Gastroesophageal sphincter (tissue), 4 donors: ENCODE data around the gene LPCAT1. TPM values are rescaled to one million over a fixed set of nuclear protein-coding genes. Genes with fewer than 3 reads are reported as not detected.
"Not testable (repeated sequence)": the region's sequence is repeated elsewhere in the genome, so short reads cannot be mapped to it uniquely, and the experiment has no call there.

Experiments used
- ATAC-seq: fragments of 150-250 bp; one replicate; pipeline ENCODE4 v1.9.1; 2016; ENCODE audit warnings: mild to moderate bottlenecking, moderate library complexity
- H3K27ac ChIP-seq, 4 donors: fragments of 200-600 bp; sonication (generic) in 3 of 4; 1 replicate in 3 of 4; 2 replicates in 1 of 4; pipeline ENCODE4 v1.5.1; 2016 to 2019
- H3K27me3 ChIP-seq: fragments of 200-600 bp; sonication (generic); one replicate; pipeline ENCODE4 v1.5.1; 2019
- H3K36me3 ChIP-seq, 2 donors: fragments of 200-600 bp; sonication (generic); one replicate each; pipeline ENCODE4 v1.5.1; 2019; ENCODE audit warnings: control low read depth in 1 of 2
- H3K4me1 ChIP-seq, 3 donors: fragments of 200-600 bp; sonication (generic); 1 replicate in 2 of 3; 2 replicates in 1 of 3; pipeline ENCODE4 v1.5.1; 2016 to 2019; ENCODE audit warnings: control low read depth in 2 of 3
- H3K4me3 ChIP-seq, 2 donors: fragments of 200-600 bp; sonication (generic); one replicate each; pipeline ENCODE4 v1.5.1; 2019; ENCODE audit warnings: mild to moderate bottlenecking in 1 of 2, moderate library complexity in 1 of 2
- H3K9me3 ChIP-seq, 3 donors: fragments of 200-600 bp; sonication (generic); one replicate each; pipeline ENCODE4 v1.5.1; 2017 to 2019; ENCODE audit warnings: control low read depth in 2 of 3
- EP300 ChIP-seq: sonication (generic); formaldehyde crosslinking; IDR thresholded peaks from one replicate; pipeline ENCODE4 v1.6.1; 2017; ENCODE audit warnings: antibody characterized with exemption, mild to moderate bottlenecking
- POLR2A ChIP-seq, 2 donors: fragments of 450-650 bp; IDR thresholded peaks; one replicate each; pipeline ENCODE4 v1.6.1; 2017; ENCODE audit warnings: antibody characterized with exemption in 2 of 2, mild to moderate bottlenecking in 2 of 2, moderate library complexity in 1 of 2
- POLR2AphosphoS5 ChIP-seq: sonication (generic); formaldehyde crosslinking; IDR thresholded peaks from one replicate; pipeline ENCODE4 v1.6.1; 2017; ENCODE audit warnings: antibody characterized with exemption
- WGBS, 2 donors: methylation state at CpG; one replicate each; pipeline ENCODE4 v1.1.5; 2018; ENCODE audit warnings: low coverage in 1 of 2; 5-methylcytosine and 5-hydroxymethylcytosine counted together
- total RNA-seq, 4 donors: library from RNA; depleted of rRNA; stranded (reverse); fragments of >200 nt; gene quantifications; one replicate each; pipeline ENCODE4 v1.1.0, GENCODE V29; 2016
- TF ChIP-seq, protein P1 (sequence below), 4 experiments: fragments of 200-600 bp in 2 of 4; fragments of 450-650 bp in 2 of 4; sonication (generic) in 1 of 4; IDR thresholded peaks; one replicate each; pipeline ENCODE4 v1.5.1; 2017 to 2019; ENCODE audit warnings: antibody characterized with exemption in 4 of 4, mild to moderate bottlenecking in 2 of 4, moderate library complexity in 2 of 4

LPCAT1 gene
- total RNA-seq, 4 donors from 2014 or later, result 20.3 to 52.6 (median 31.8) TPM

DNA sequence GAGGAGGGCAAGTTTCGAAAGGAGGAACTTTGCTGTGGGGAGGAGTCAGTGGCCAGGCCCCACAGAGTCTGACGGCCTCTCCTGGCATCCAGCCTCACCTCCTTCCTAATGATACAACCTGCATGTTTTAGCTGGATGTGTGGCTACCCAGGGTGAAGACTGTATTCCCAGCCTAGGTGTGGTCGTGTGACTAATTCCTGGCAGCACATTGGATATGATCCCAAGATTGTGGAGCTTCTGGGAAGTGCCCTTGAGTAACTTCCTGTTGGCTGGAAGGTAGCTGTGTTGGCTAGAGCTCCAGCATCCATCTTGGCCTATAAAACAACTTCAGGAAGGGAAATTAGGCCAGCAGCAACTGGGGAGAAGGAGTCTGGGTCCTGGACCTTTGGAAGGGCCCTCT, 19.0 kb upstream of the LPCAT1 start:
- TF ChIP-seq, protein P1, sequence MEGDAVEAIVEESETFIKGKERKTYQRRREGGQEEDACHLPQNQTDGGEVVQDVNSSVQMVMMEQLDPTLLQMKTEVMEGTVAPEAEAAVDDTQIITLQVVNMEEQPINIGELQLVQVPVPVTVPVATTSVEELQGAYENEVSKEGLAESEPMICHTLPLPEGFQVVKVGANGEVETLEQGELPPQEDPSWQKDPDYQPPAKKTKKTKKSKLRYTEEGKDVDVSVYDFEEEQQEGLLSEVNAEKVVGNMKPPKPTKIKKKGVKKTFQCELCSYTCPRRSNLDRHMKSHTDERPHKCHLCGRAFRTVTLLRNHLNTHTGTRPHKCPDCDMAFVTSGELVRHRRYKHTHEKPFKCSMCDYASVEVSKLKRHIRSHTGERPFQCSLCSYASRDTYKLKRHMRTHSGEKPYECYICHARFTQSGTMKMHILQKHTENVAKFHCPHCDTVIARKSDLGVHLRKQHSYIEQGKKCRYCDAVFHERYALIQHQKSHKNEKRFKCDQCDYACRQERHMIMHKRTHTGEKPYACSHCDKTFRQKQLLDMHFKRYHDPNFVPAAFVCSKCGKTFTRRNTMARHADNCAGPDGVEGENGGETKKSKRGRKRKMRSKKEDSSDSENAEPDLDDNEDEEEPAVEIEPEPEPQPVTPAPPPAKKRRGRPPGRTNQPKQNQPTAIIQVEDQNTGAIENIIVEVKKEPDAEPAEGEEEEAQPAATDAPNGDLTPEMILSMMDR (IDR thresholded peaks at IDR 0.05), result no peak
- TF ChIP-seq POLR2AphosphoS5 (peak; percentile 87), EP300 (no peak)
- peak overlapping the region in 2 of 4 donors; percentile 32 to 61 for H3K27ac ChIP-seq

DNA sequence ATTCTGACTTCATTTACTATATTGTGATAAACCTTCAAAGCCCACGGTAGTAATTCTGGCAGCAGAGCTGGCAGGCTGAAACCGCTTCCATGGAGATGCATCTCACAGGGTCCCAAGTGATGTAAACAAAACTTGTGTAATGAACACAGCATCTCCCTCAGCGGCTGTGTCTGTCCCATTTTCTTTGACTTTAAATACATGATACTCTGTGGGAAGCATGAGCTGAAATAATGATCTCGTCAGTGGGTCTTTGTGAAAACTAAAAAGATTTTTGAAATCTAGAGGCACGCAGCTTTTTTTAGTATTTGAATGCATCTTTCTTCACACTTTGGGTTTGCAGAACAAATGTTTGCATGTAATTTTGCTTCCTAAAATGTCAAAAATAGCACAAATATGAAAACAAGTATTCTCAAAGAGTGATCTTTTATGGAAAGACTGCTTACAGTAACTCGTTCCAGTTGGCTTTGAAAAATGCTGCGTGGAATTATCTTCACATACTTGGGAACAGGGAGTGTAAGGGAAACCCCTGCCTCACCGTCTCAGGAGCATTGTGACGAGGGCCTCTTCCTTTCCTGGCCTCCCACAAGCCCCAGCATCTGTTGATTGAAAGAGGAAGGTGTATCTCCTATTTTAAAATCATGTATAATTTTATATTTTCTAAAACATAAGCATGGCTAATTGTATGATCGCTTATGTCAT, 18.1 kb upstream of the LPCAT1 start:
- Histone ChIP-seq H3K4me3 (no peak overlapping the region), H3K36me3 (no peaks in the 10 kb centered on the region), H3K27ac (peak overlapping the region in 3 of 4 donors; percentile 32 to 61 (median 48)), H3K27me3 (no peaks in the 10 kb centered on the region), H3K4me1 (peaks cover 0 to 18% (median 6%) of the 10 kb centered on the region in 3 donors), H3K9me3 (no peaks in the 10 kb centered on the region)
- no peak for ATAC-seq
- WGBS, 2 donors, result 17 to 20% methylated on average over 9 to 10 of the region's 10 CpGs
- TF ChIP-seq, protein P1 (IDR thresholded peaks at IDR 0.05), result no peak
- TF ChIP-seq POLR2A (IDR thresholded peaks at IDR 0.05) (no peak), EP300 (no peak), POLR2AphosphoS5 (no peak)

More for the DNA sequence above, 19.0 kb upstream of the LPCAT1 start:
- Histone ChIP-seq H3K27me3 (no peaks in the 10 kb centered on the region), H3K4me1 (peaks cover 0 to 18% (median 6%) of the 10 kb centered on the region in 3 donors), H3K9me3 (no peaks in the 10 kb centered on the region), H3K36me3 (no peaks in the 10 kb centered on the region), H3K4me3 (no peak overlapping the region)
- peak; percentile 86 for ATAC-seq
- 33 to 66% methylated on average over 2 to 3 of the region's 3 CpGs for WGBS, 2 donors

DNA sequence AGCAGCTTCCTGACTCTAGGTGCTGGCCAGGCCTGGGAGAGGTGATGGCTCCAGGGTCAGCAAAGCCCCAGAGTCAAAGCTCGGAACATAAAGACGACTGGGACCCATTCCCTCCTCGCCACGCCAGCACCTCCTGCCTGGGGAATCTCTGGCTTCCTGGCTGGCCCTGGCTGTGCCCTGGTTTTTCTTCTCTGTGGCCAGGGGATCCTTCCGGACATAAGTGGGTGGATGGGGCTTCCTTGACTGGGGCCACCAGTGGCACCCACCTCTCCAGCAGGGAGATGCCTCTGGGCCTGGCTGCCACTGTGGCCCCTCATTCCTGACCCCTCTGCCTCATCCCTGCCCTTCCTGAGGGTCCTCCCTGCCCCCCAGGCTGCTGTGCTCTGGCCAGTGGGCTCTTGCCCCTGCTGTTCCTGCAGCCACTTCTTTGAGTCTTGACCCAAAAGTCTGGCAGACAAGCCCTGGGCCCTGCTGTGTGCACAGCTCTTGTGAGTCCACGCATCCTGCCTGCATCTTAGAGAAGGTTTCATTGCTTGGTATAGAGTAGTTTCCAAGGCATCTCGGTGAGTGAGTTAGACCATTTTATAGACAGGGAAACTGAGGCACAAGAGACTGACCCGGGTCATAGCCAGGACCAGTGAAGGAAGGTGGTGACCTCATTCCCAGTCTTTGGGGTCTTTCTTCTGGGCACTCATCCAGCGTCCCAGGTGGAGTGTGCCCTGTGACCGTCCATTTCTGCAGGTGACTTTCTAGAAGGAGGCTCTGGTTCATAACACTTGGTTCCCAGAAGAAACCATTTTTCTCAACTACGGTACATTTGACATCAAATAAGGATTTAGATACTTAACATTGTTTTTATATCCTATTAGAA, 17.3 kb upstream of the LPCAT1 start:
- Histone ChIP-seq H3K4me3 (no peak overlapping the region), H3K36me3 (no peaks in the 10 kb centered on the region), H3K4me1 (peaks cover 0 to 24% (median 6%) of the 10 kb centered on the region in 3 donors), H3K9me3 (no peaks in the 10 kb centered on the region), H3K27me3 (no peaks in the 10 kb centered on the region), H3K27ac (peak overlapping the region in 2 of 4 donors; percentile 48 to 61)
- WGBS, 2 donors, result 69 to 73% methylated on average over 5 of the region's 11 CpGs
- ATAC-seq, result no peak
- no peak for TF ChIP-seq EP300
- no peak for TF ChIP-seq POLR2A (IDR thresholded peaks at IDR 0.05)
- TF ChIP-seq POLR2AphosphoS5, result no peak
- TF ChIP-seq, protein P1 (IDR thresholded peaks at IDR 0.05), result no peak

DNA sequence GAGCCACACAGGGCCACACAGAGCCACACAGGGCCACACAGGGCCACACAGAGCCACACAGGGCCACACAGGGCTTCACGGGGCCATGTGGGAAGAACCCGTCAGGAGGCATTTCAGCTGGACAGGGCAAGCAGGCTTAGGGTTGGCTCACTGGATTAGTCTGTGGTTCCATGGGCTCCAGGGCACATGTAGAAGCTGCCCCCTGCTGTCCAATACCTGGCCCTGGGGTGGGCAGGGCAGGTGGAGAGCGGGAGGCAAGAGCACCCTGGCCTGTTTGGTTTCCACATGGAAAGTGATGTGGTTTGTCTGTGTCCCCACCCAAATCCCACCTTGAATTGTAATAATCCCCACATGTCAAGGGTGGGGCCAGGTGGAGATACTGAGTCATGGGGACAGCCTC, 16.4 kb upstream of the LPCAT1 start:
- Histone ChIP-seq H3K36me3 (no peaks in the 10 kb centered on the region), H3K9me3 (no peaks in the 10 kb centered on the region), H3K27me3 (no peaks in the 10 kb centered on the region), H3K27ac (no peak overlapping the region), H3K4me3 (no peak overlapping the region), H3K4me1 (peaks cover 0 to 24% (median 6%) of the 10 kb centered on the region in 3 donors)
- no CpG with 5 or more reads among the region's 3 CpGs for WGBS, 2 donors
- TF ChIP-seq POLR2A (IDR thresholded peaks at IDR 0.05) (no peak), POLR2AphosphoS5 (no peak), EP300 (no peak)
- TF ChIP-seq, protein P1 (IDR thresholded peaks at IDR 0.05), result no peak
- ATAC-seq, result no peak

DNA sequence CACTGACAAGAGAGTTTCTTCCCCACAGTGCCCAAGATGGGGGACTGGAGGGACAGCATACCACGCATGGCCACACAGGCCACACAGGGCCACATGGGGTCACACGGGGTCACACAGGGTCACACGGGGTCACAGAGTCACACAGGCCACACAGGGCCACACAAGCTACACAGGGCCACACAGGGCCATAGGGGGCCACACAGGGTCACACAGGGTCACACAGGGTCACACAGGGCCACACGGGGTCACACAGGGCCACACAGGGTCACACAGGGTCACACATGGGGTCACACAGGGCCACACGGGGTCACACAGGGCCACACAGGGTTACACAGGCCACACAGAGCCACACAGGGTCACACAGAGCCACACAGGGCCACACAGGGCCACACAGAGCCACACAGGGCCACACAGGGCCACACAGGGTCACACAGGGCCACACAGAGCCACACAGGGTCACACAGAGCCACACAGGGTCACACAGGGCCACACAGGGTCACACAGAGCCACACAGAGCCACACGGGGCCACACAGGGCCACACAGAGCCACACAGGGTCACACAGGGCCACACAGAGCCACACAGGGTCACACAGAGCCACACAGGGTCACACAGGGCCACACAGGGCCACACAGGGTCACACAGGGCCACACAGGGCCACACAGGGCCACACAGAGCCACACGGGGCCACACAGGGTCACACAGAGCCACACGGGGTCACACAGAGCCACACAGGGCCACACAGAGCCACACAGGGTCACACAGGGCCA, 15.8 kb upstream of the LPCAT1 start:
- 65% methylated on average over 2 of the region's 8 CpGs; no CpG with 5 or more reads in 1 of the 2 donors for WGBS, 2 donors
- ATAC-seq, H3K4me3 ChIP-seq, H3K27me3 ChIP-seq, H3K9me3 ChIP-seq, H3K36me3 ChIP-seq: not testable (repeated sequence)
- Histone ChIP-seq H3K4me1 (peaks cover 0 to 24% (median 6%) of the 10 kb centered on the region in 3 donors), H3K27ac (peak overlapping the region in 2 of 4 donors; percentile 0 to 10)
